A549 (cell line): ENCODE results near the gene TDP1.

Source experiments
- EHF ChIP-seq: fragments of 250-450 bp; sonication (Bioruptor Pico); IDR thresholded peaks from 2 replicates; pipeline ENCODE4 v1.5.0; 2020; ENCODE audit warnings: mild to moderate bottlenecking
- EP300 ChIP-seq, 2 experiments: fragments of >200 bp; sonication (Bioruptor Twin); formaldehyde crosslinking; IDR thresholded peaks; 2 replicates in 1 of 2; 3 replicates in 1 of 2; pipeline ENCODE4 v1.6.1; 2016 to 2017
- FOSB ChIP-seq: fragments of 250-450 bp; sonication (Bioruptor Pico); IDR thresholded peaks from 2 replicates; pipeline ENCODE4 v1.5.0; 2020; ENCODE audit warnings: mild to moderate bottlenecking, moderate library complexity
- NPAS2 ChIP-seq: fragments of 250-450 bp; sonication (Bioruptor Pico); IDR thresholded peaks from 2 replicates; pipeline ENCODE4 v1.8.0; 2022; ENCODE audit warnings: mild to moderate bottlenecking, moderate library complexity, borderline replicate concordance
- NR3C1 ChIP-seq: fragments of >200 bp; sonication (Bioruptor Twin); formaldehyde crosslinking; IDR thresholded peaks from 3 replicates; pipeline ENCODE4 v1.6.1; 2017
- PHF8 ChIP-seq: fragments of 200-600 bp; sonication (generic); IDR thresholded peaks from 2 replicates; pipeline ENCODE4 v1.6.1; 2016; ENCODE audit warnings: low read depth, mild to moderate bottlenecking, antibody characterized with exemption, moderate library complexity, borderline replicate concordance
- POLR2A ChIP-seq: IDR thresholded peaks from 2 replicates; pipeline ENCODE4 v1.6.1; 2012; ENCODE audit warnings: mild to moderate bottlenecking, low read length
- POLR2AphosphoS2 ChIP-seq: conservative IDR thresholded peaks from 2 replicates; pipeline ENCODE4 v1.6.1; 2012; ENCODE audit warnings: low read length, improper control_type of control experiment, inconsistent platforms
- RAD21 ChIP-seq, 2 experiments: fragments of >200 bp in 1 of 2; sonication (Bioruptor Twin) in 1 of 2; formaldehyde crosslinking in 1 of 2; IDR thresholded peaks in 1 of 2; conservative IDR thresholded peaks in 1 of 2; 2 replicates in 1 of 2; 3 replicates in 1 of 2; pipeline ENCODE4 v1.6.1; 2012 to 2018; ENCODE audit warnings: inconsistent platforms in 1 of 2
- RARB ChIP-seq: fragments of 250-450 bp; sonication (Bioruptor Pico); IDR thresholded peaks from 2 replicates; pipeline ENCODE4 v1.8.0; 2021; ENCODE audit warnings: mild to moderate bottlenecking, moderate library complexity
- RCOR1 ChIP-seq: fragments of 150-350 bp; IDR thresholded peaks from 2 replicates; pipeline ENCODE4 v1.6.1; 2014; ENCODE audit warnings: antibody characterized with exemption, low read length, low read depth
- RNF2 ChIP-seq: fragments of 200-600 bp; sonication (generic); IDR thresholded peaks from 2 replicates; pipeline ENCODE4 v1.6.1; 2016; ENCODE audit warnings: low read depth, mild to moderate bottlenecking, antibody characterized with exemption, moderate library complexity, borderline replicate concordance
- TF ChIP-seq, protein P1 (sequence below): fragments of >200 bp; sonication (Bioruptor Twin); formaldehyde crosslinking; IDR thresholded peaks from 3 replicates; pipeline ENCODE4 v1.5.1; 2016
- TF ChIP-seq, protein P2 (sequence below): IDR thresholded peaks from 2 replicates; pipeline ENCODE4 v1.6.1; 2012

DNA sequence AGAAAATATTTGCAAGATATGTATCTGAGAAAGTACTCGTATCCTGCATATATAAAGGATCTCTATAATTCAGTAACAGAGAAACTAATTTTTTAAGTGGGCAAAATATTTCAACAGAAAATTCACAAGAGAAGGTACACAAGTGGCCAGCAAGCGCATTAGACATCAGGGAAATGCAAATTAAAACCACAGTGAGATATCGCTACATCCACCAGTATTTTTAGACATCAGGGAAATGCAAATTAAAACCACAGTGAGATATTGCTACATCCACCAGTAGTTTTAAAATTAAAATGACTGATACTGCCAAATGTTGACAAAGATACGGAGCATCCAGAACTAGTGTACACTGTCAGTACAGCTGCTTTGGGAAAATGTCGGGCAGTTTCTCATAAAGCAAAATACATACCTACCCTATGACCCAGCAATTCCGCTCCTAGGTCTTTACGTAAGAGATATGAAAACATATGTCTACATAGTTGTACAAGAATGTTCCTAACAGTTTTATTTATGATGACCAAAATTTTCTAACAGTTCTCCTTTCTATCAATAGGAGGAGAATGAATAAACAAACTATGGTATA, 103.2 kb downstream of the TDP1 start:
- TF ChIP-seq, protein P1, sequence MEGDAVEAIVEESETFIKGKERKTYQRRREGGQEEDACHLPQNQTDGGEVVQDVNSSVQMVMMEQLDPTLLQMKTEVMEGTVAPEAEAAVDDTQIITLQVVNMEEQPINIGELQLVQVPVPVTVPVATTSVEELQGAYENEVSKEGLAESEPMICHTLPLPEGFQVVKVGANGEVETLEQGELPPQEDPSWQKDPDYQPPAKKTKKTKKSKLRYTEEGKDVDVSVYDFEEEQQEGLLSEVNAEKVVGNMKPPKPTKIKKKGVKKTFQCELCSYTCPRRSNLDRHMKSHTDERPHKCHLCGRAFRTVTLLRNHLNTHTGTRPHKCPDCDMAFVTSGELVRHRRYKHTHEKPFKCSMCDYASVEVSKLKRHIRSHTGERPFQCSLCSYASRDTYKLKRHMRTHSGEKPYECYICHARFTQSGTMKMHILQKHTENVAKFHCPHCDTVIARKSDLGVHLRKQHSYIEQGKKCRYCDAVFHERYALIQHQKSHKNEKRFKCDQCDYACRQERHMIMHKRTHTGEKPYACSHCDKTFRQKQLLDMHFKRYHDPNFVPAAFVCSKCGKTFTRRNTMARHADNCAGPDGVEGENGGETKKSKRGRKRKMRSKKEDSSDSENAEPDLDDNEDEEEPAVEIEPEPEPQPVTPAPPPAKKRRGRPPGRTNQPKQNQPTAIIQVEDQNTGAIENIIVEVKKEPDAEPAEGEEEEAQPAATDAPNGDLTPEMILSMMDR = no peak
- TF ChIP-seq RARB (CRISPR knock-in tag) (no peak), POLR2A (no peak), NR3C1 (no peak), EP300 (IDR thresholded peaks at IDR 0.05) (no peak), RCOR1 (no peak), PHF8 (no peak), RNF2 (no peak), POLR2AphosphoS2 (no peak), FOSB (CRISPR knock-in tag) (no peak), RAD21 (conservative IDR thresholded peaks at IDR 0.05 in 1 of 2, IDR thresholded peaks at IDR 0.05 in 1 of 2) (no peak), EHF (CRISPR knock-in tag) (no peak), NPAS2 (no peak)
- TF ChIP-seq, protein P2, sequence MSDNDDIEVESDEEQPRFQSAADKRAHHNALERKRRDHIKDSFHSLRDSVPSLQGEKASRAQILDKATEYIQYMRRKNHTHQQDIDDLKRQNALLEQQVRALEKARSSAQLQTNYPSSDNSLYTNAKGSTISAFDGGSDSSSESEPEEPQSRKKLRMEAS = no peak
